Transverse colon (tissue), 4 donors: Measurements from ENCODE around the gene PCDHA2. TPM values are rescaled to one million over a fixed set of nuclear protein-coding genes. Genes with fewer than 3 reads are reported as not detected.
"Not testable (repeated sequence)": the region's sequence is repeated elsewhere in the genome, so short reads cannot be mapped to it uniquely, and the experiment has no call there.

Source experiments
- DNase-seq: peaks from one replicate; pipeline ENCODE4 v3.0.0-alpha.2; 2019
- H3K27ac ChIP-seq, 4 donors: fragments of 200-600 bp; sonication (generic); 2 replicates each; pipeline ENCODE4 v1.5.1; 2016 to 2018; ENCODE audit warnings: inconsistent platforms in 4 of 4
- H3K27me3 ChIP-seq: fragments of 200-600 bp; sonication (generic); 2 replicates; pipeline ENCODE4 v1.5.1; 2017; ENCODE audit warnings: inconsistent platforms
- H3K36me3 ChIP-seq, 4 donors: fragments of 200-600 bp; sonication (generic); 2 replicates each; pipeline ENCODE4 v1.5.1; 2017 to 2019; ENCODE audit warnings: inconsistent platforms in 4 of 4
- H3K4me1 ChIP-seq, 4 donors: fragments of 200-600 bp; sonication (generic); 2 replicates each; pipeline ENCODE4 v1.5.1; 2017 to 2020; ENCODE audit warnings: inconsistent platforms in 4 of 4
- H3K4me3 ChIP-seq, 4 donors: fragments of 200-600 bp; sonication (generic); 1 replicate in 1 of 4; 2 replicates in 3 of 4; pipeline versions ENCODE4 v1.5.1 to v1.6.1; 2017 to 2019; ENCODE audit warnings: inconsistent platforms in 4 of 4
- H3K9me3 ChIP-seq, 2 donors: fragments of 200-600 bp; sonication (generic); 2 replicates each; pipeline ENCODE4 v1.5.1; 2017 to 2019; ENCODE audit warnings: inconsistent platforms in 2 of 2
- CTCF ChIP-seq, 5 experiments: fragments of 200-600 bp in 3 of 5; fragments of 450-650 bp in 2 of 5; sonication (generic) in 3 of 5; IDR thresholded peaks; 1 replicate in 2 of 5; 2 replicates in 3 of 5; pipeline ENCODE4 v1.5.1; 2016 to 2017; ENCODE audit warnings: antibody characterized with exemption in 5 of 5, inconsistent platforms in 3 of 5, mild to moderate bottlenecking in 2 of 5, moderate library complexity in 1 of 5
- EP300 ChIP-seq: sonication (generic); formaldehyde crosslinking; IDR thresholded peaks from one replicate; pipeline ENCODE4 v1.6.1; 2017; ENCODE audit warnings: antibody characterized with exemption, low read depth
- POLR2A ChIP-seq: fragments of 450-650 bp; IDR thresholded peaks from one replicate; pipeline ENCODE4 v1.6.1; 2016; ENCODE audit warnings: antibody characterized with exemption, mild to moderate bottlenecking, moderate library complexity
- POLR2AphosphoS5 ChIP-seq, 3 donors: sonication (generic); formaldehyde crosslinking; IDR thresholded peaks; one replicate each; pipeline ENCODE4 v1.6.1; 2016; ENCODE audit warnings: antibody characterized with exemption in 3 of 3
- WGBS, 2 donors: methylation state at CpG; one replicate each; pipeline ENCODE4 v1.1.5; 2018; ENCODE audit warnings: low coverage in 1 of 2; 5-methylcytosine and 5-hydroxymethylcytosine counted together
- in situ Hi-C, 4 donors: fragments of 200-750 bp; cut with MboI; loops; one replicate each; pipeline versions ENCODE4 v1.15.0 to v1.15.1; 2017; ENCODE audit warnings: low sequenced_read_pairs in 3 of 4, low pct_ligation_motif_present in 1 of 4, low pct_unique_long_range_greater_than_20kb in 1 of 4
- intact Hi-C: fragments of 100-400 bp; cut with DNase I; formaldehyde crosslinking; loops from one replicate; pipeline ENCODE4 v1.15.1; 2023; ENCODE audit warnings: low total_unique reads
- total RNA-seq, 4 donors: library from RNA; depleted of rRNA; stranded (reverse); fragments of >200 nt; gene quantifications; one replicate each; pipeline ENCODE4 v1.1.0, GENCODE V29; 2016

The PCDHA2 gene
- total RNA-seq, 4 donors from 2014 or later = 0.14 to 0.32 TPM; not detected in 2

GRCh38 chr5:140823475-140823874 lies 28.8 kb downstream of the PCDHA2 start:
- no peaks in the 10 kb centered on the region for H3K4me1 ChIP-seq
- in situ Hi-C loops = no loop called here
- intact Hi-C loops = no loop called here
- H3K9me3 ChIP-seq = peaks cover 8 to 27% of the 10 kb centered on the region in 2 donors
- peaks cover 23% of the 10 kb centered on the region for H3K27me3 ChIP-seq
- DNase-seq = no peak
- H3K4me3 ChIP-seq = no peak overlapping the region
- no peaks in the 10 kb centered on the region for H3K36me3 ChIP-seq
- TF ChIP-seq CTCF (IDR thresholded peaks at IDR 0.05) (no peak), EP300 (no peak), POLR2AphosphoS5 (IDR thresholded peaks at IDR 0.05) (no peak), POLR2A (no peak)
- 74% methylated on average over 35 of the region's 38 CpGs; no CpG with 5 or more reads in 1 of the 2 donors for WGBS, 2 donors
- no peak overlapping the region for H3K27ac ChIP-seq

GRCh38 chr5:140827704-140828361 lies 33.2 kb downstream of the PCDHA2 start, which contains the start of gene PCDHA6:
Gene PCDHA6, plus strand, starts transcription at chr5:140827960. Its CDS starts 132 bp downstream, at chr5:140828092.
- no peak for TF ChIP-seq POLR2AphosphoS5 (IDR thresholded peaks at IDR 0.05)
- no peak for TF ChIP-seq EP300
- no peak for TF ChIP-seq POLR2A
- in situ Hi-C loops = no loop called here

GRCh38 chr5:140828362-140828737 lies 33.7 kb downstream of the PCDHA2 start:
- no peak for DNase-seq
- Histone ChIP-seq H3K4me1 (no peaks in the 10 kb centered on the region), H3K27ac (no peak overlapping the region), H3K27me3 (peaks cover 31% of the 10 kb centered on the region), H3K9me3 (peaks cover 9 to 38% of the 10 kb centered on the region in 2 donors), H3K4me3 (no peak overlapping the region), H3K36me3 (no peaks in the 10 kb centered on the region)
- intact Hi-C loops (no loop called here), in situ Hi-C loops (no loop called here)
- WGBS, 2 donors = 58 to 66% methylated on average over 4 to 18 of the region's 18 CpGs
- TF ChIP-seq CTCF (IDR thresholded peaks at IDR 0.05) = no peak
- no peak for TF ChIP-seq POLR2A
- TF ChIP-seq EP300 = no peak
- TF ChIP-seq POLR2AphosphoS5 (IDR thresholded peaks at IDR 0.05) = no peak

More at GRCh38 chr5:140827704-140828361, 33.2 kb downstream of the PCDHA2 start, which contains the start of gene PCDHA6:
- intact Hi-C loops = no loop called here
- no peak within 1 kb of the TSS for H3K4me3 ChIP-seq
- no peak for DNase-seq
- H3K9me3 ChIP-seq = peaks cover 9 to 36% of the 10 kb centered on the region in 2 donors
- no peaks in the 10 kb centered on the region for H3K36me3 ChIP-seq
- no peaks in the 10 kb centered on the region for H3K4me1 ChIP-seq
- WGBS, 2 donors = 48 to 57% methylated on average over 9 to 27 of the region's 27 CpGs
- H3K27ac ChIP-seq = no peak within 1 kb of the TSS
- peaks cover 31% of the 10 kb centered on the region for H3K27me3 ChIP-seq

DNA sequence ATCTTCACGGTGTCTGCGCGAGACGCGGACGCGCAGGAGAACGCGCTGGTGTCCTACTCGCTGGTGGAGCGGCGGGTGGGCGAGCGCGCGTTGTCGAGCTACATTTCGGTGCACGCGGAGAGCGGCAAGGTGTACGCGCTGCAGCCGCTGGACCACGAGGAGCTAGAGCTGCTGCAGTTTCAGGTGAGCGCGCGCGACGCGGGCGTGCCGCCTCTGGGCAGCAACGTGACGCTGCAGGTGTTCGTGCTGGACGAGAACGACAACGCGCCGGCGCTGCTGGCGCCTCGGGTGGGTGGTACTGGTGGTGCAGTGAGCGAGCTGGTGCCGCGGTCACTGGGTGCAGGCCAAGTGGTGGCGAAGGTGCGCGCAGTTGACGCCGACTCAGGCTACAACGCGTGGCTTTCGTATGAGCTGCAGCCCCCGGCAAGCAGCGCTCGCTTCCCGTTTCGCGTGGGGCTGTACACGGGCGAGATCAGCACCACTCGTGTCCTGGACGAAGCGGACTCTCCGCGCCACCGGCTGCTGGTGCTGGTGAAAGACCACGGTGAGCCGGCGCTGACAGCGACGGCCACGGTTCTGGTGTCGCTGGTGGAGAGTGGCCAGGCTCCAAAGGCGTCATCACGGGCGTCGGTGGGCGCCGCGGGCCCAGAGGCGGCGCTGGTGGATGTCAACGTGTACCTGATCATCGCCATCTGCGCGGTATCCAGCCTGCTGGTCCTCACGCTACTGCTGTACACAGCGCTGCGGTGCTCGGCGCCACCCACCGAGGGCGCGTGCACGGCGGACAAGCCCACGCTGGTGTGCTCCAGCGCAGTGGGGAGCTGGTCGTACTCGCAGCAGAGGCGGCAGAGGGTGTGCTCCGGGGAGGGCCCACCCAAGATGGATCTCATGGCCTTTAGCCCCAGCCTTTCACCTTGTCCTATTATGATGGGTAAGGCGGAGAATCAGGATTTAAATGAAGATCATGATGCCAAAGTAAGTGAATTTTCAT lies 35.2 kb downstream of the PCDHA2 start:
- in situ Hi-C loops, H3K4me3 ChIP-seq, DNase-seq, intact Hi-C loops, H3K36me3 ChIP-seq, H3K27ac ChIP-seq, H3K4me1 ChIP-seq: not testable (repeated sequence)
- Histone ChIP-seq H3K27me3 (peaks cover 42% of the 10 kb centered on the region), H3K9me3 (peaks cover 12 to 46% of the 10 kb centered on the region in 2 donors)
- WGBS, 2 donors = 63 to 78% methylated on average over 1 to 103 of the region's 106 CpGs

GRCh38 chr5:140833993-140834392 lies 39.3 kb downstream of the PCDHA2 start, which contains the start of gene PCDHA7:
Gene PCDHA7, plus strand, starts transcription at chr5:140834269. Its CDS starts 115 bp downstream, at chr5:140834384.
- Histone ChIP-seq H3K36me3 (no peaks in the 10 kb centered on the region), H3K9me3 (peaks cover 17 to 47% of the 10 kb centered on the region in 2 donors), H3K4me1 (no peaks in the 10 kb centered on the region), H3K27me3 (peaks cover 31% of the 10 kb centered on the region), H3K27ac (no peak within 1 kb of the TSS), H3K4me3 (peak within 1 kb of the TSS in 1 of 4 donors; percentile 5)
- intact Hi-C loops (no loop called here), in situ Hi-C loops (no loop called here)
- no peak for DNase-seq
- WGBS, 2 donors = 11 to 37% methylated on average over 8 of the region's 8 CpGs
- TF ChIP-seq EP300 (no peak), CTCF (IDR thresholded peaks at IDR 0.05) (no peak), POLR2A (no peak), POLR2AphosphoS5 (IDR thresholded peaks at IDR 0.05) (no peak)

DNA sequence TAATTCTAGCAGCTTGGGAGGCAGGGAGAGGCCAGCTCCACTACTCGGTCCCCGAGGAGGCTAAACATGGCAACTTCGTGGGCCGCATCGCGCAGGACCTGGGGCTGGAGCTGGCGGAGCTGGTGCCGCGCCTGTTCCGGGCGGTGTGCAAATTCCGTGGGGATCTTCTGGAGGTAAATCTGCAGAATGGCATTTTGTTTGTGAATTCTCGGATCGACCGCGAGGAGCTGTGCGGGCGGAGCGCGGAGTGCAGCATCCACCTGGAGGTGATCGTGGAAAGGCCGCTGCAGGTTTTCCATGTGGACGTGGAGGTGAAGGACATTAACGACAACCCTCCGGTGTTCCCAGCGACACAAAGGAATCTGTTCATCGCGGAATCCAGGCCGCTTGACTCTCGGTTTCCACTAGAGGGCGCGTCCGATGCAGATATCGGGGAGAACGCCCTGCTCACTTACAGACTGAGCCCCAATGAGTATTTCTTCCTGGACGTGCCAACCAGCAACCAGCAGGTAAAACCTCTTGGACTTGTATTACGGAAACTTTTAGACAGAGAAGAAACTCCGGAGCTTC lies 39.9 kb downstream of the PCDHA2 start:
- WGBS, 2 donors = 71% methylated on average over 29 of the region's 38 CpGs; no CpG with 5 or more reads in 1 of the 2 donors
- peaks cover 17 to 43% of the 10 kb centered on the region in 2 donors for H3K9me3 ChIP-seq
- H3K4me3 ChIP-seq = peak overlapping the region in 1 of 4 donors; percentile 5
- H3K27ac ChIP-seq, H3K36me3 ChIP-seq, H3K4me1 ChIP-seq, DNase-seq, intact Hi-C loops, in situ Hi-C loops: not testable (repeated sequence)
- peaks cover 31% of the 10 kb centered on the region for H3K27me3 ChIP-seq
